ENCODE results near the gene RUSF1.
"Not testable (repeated sequence)": the region's sequence is repeated elsewhere in the genome, so short reads cannot be mapped to it uniquely, and the experiment has no call there.

RUSF1 gene

GRCh38 chr16:31445931-31446330 lies 62.3 kb downstream of the RUSF1 start:
- not testable (repeated sequence) for DNase-seq

GRCh38 chr16:31441956-31442355 lies 66.2 kb downstream of the RUSF1 start:
- DNase-seq, result no peak

DNA sequence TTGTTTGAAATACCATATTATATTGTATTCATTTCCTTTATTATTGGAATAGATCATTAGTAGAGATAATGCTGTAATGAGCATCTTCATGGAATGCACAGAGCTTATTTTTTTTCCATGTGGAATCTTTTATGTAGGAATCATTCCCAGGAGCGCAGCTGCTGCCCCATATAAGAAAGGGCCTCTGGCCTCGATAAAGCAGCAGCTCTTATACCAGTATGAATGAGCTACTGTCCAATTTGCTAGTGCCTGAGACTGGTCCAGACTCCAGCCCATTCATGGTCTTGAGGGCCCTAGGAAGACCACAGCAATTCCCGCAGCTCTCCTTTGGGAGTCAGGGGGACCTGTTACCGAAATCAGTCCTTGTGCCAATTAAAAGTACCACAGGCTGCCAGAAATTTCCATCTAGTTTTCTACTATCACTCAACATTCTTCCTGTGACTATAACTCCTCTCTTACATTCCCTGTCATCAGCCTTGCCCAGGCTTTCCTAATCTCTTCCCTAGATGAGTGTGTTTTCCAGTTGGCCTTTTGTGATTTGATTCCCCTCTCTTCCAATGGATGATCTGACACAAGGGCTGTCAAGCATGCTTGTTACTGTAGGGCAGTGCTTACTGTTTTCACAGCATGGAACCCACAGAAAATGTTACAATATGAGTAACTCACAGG lies 67.5 kb downstream of the RUSF1 start:
- DNase-seq, result no peak

- no peak for DNase-seq
Measured at GRCh38 chr16:31439519-31439918, 68.7 kb downstream of the RUSF1 start.

Measured in activated CD4-positive, alpha-beta T cell treated with anti-CD3 and anti-CD28 coated beads, Interleukin-2, amount 50 U/mL, for 48 hours (primary cell).